Stomach smooth muscle (tissue), 2 donors: ENCODE data around the gene PRR15.

Experiments
- H3K27ac ChIP-seq: one replicate; pipeline ENCODE4 v1.7.0; 2013; ENCODE audit warnings: mild to moderate bottlenecking, low read length, inconsistent platforms
- H3K27me3 ChIP-seq, 2 donors: one replicate each; pipeline ENCODE4 v1.7.0; 2013; ENCODE audit warnings: low read length in 2 of 2; ENCODE audit not compliant: insufficient read depth in 2 of 2, control insufficient read depth in 1 of 2
- H3K36me3 ChIP-seq, 2 donors: one replicate each; pipeline ENCODE4 v1.7.0; 2013; ENCODE audit warnings: low read length in 2 of 2; ENCODE audit not compliant: control insufficient read depth in 2 of 2, insufficient read depth in 2 of 2
- H3K4me1 ChIP-seq: one replicate; pipeline ENCODE4 v1.7.0; 2013; ENCODE audit warnings: low read length; ENCODE audit not compliant: control insufficient read depth, insufficient read depth
- H3K4me3 ChIP-seq, 2 donors: one replicate each; pipeline ENCODE4 v1.7.0; 2013; ENCODE audit warnings: low read length in 2 of 2
- H3K9ac ChIP-seq, 2 donors: one replicate each; pipeline ENCODE4 v1.7.0; 2013; ENCODE audit warnings: low read length in 2 of 2, mild to moderate bottlenecking in 1 of 2
- H3K9me3 ChIP-seq, 2 donors: one replicate each; pipeline ENCODE4 v1.7.0; 2013; ENCODE audit warnings: low read length in 2 of 2; ENCODE audit not compliant: control insufficient read depth in 2 of 2
- donor health status: healthy.
- donor health status: Pancreatic carcinoma.

Gene PRR15

GRCh38 chr7:29555061-29555460, 8.6 kb upstream of the PRR15 start:
- no peaks in the 10 kb centered on the region for H3K9me3 ChIP-seq
- H3K27ac ChIP-seq, result no peak overlapping the region
- no peaks in the 10 kb centered on the region for H3K36me3 ChIP-seq
- H3K9ac ChIP-seq, result no peak overlapping the region
- no peak overlapping the region for H3K4me3 ChIP-seq
- no peaks in the 10 kb centered on the region for H3K4me1 ChIP-seq
- H3K27me3 ChIP-seq, result peaks cover 0 to 2% of the 10 kb centered on the region in 2 donors

- H3K27ac ChIP-seq, result no peak overlapping the region
- H3K4me3 ChIP-seq, result no peak overlapping the region
- H3K27me3 ChIP-seq, result peaks cover 2 to 3% of the 10 kb centered on the region in 2 donors
- no peaks in the 10 kb centered on the region for H3K36me3 ChIP-seq
- no peak overlapping the region for H3K9ac ChIP-seq
- H3K9me3 ChIP-seq, result no peaks in the 10 kb centered on the region
- no peaks in the 10 kb centered on the region for H3K4me1 ChIP-seq
These were observed 7.0 kb upstream of the PRR15 start for GRCh38 chr7:29556405-29557195.

GRCh38 chr7:29557954-29558353, 5.7 kb upstream of the PRR15 start:
- Histone ChIP-seq H3K36me3 (no peaks in the 10 kb centered on the region), H3K9ac (no peak overlapping the region), H3K27me3 (peaks cover 6 to 13% of the 10 kb centered on the region in 2 donors), H3K4me3 (no peak overlapping the region), H3K27ac (no peak overlapping the region), H3K9me3 (no peaks in the 10 kb centered on the region), H3K4me1 (peaks cover under 1% of the 10 kb centered on the region)

- H3K27ac ChIP-seq, result no peak overlapping the region
- no peaks in the 10 kb centered on the region for H3K36me3 ChIP-seq
- H3K4me1 ChIP-seq, result peaks cover 30% of the 10 kb centered on the region
- no peak overlapping the region for H3K4me3 ChIP-seq
- no peaks in the 10 kb centered on the region for H3K9me3 ChIP-seq
- no peak overlapping the region for H3K9ac ChIP-seq
- H3K27me3 ChIP-seq, result peaks cover 29 to 46% of the 10 kb centered on the region in 2 donors
These were observed 2.4 kb upstream of the PRR15 start for GRCh38 chr7:29561271-29561670.

GRCh38 chr7:29562307-29562706, 1.3 kb upstream of the PRR15 start:
- Histone ChIP-seq H3K4me3 (no peak overlapping the region), H3K27me3 (peaks cover 29 to 55% of the 10 kb centered on the region in 2 donors), H3K36me3 (no peaks in the 10 kb centered on the region), H3K9me3 (no peaks in the 10 kb centered on the region), H3K9ac (no peak overlapping the region), H3K4me1 (peaks cover 33% of the 10 kb centered on the region), H3K27ac (no peak overlapping the region)

- peak overlapping the region; percentile 68 to 77 for H3K4me3 ChIP-seq
- H3K27ac ChIP-seq, result no peak overlapping the region
- no peaks in the 10 kb centered on the region for H3K36me3 ChIP-seq
- H3K27me3 ChIP-seq, result peaks cover 29 to 55% of the 10 kb centered on the region in 2 donors
- peak overlapping the region in 1 of 2 donors; percentile 36 for H3K9ac ChIP-seq
- H3K4me1 ChIP-seq, result peaks cover 33% of the 10 kb centered on the region
- H3K9me3 ChIP-seq, result no peaks in the 10 kb centered on the region
These were observed 1.0 kb downstream of the PRR15 start for GRCh38 chr7:29564496-29565223.

- H3K9ac ChIP-seq, result peak overlapping the region in 1 of 2 donors; percentile 36
- peak overlapping the region; percentile 68 to 77 for H3K4me3 ChIP-seq
- peaks cover 29 to 55% of the 10 kb centered on the region in 2 donors for H3K27me3 ChIP-seq
- H3K9me3 ChIP-seq, result no peaks in the 10 kb centered on the region
- H3K36me3 ChIP-seq, result no peaks in the 10 kb centered on the region
- H3K4me1 ChIP-seq, result peaks cover 33% of the 10 kb centered on the region
- no peak overlapping the region for H3K27ac ChIP-seq
These were observed 1.6 kb downstream of the PRR15 start for GRCh38 chr7:29565224-29565630.

GRCh38 chr7:29565634-29565981, 2.0 kb downstream of the PRR15 start:
- Histone ChIP-seq H3K9me3 (no peaks in the 10 kb centered on the region), H3K27me3 (peaks cover 29 to 55% of the 10 kb centered on the region in 2 donors), H3K9ac (no peak overlapping the region), H3K36me3 (no peaks in the 10 kb centered on the region), H3K27ac (no peak overlapping the region), H3K4me3 (peak overlapping the region; percentile 68 to 77), H3K4me1 (peaks cover 33% of the 10 kb centered on the region)

GRCh38 chr7:29565982-29566746, 2.5 kb downstream of the PRR15 start:
- Histone ChIP-seq H3K9ac (no peak overlapping the region), H3K27me3 (peaks cover 29 to 55% of the 10 kb centered on the region in 2 donors), H3K4me1 (peaks cover 33% of the 10 kb centered on the region), H3K9me3 (no peaks in the 10 kb centered on the region), H3K4me3 (peak overlapping the region; percentile 26 to 77), H3K36me3 (no peaks in the 10 kb centered on the region), H3K27ac (no peak overlapping the region)

GRCh38 chr7:29567174-29567573, 3.5 kb downstream of the PRR15 start:
- H3K9me3 ChIP-seq, result no peaks in the 10 kb centered on the region

More at GRCh38 chr7:29567174-29567573, 3.5 kb downstream of the PRR15 start:
- H3K9ac ChIP-seq, result no peak overlapping the region
- H3K4me3 ChIP-seq, result no peak overlapping the region
- H3K27me3 ChIP-seq, result peaks cover 29 to 50% of the 10 kb centered on the region in 2 donors
- H3K4me1 ChIP-seq, result peaks cover 33% of the 10 kb centered on the region
- H3K36me3 ChIP-seq, result no peaks in the 10 kb centered on the region
- no peak overlapping the region for H3K27ac ChIP-seq
